ENCODE results near the gene WFIKKN2.
"Not testable (repeated sequence)": the region's sequence is repeated elsewhere in the genome, so short reads cannot be mapped to it uniquely, and the experiment has no call there.

Gene WFIKKN2

DNA sequence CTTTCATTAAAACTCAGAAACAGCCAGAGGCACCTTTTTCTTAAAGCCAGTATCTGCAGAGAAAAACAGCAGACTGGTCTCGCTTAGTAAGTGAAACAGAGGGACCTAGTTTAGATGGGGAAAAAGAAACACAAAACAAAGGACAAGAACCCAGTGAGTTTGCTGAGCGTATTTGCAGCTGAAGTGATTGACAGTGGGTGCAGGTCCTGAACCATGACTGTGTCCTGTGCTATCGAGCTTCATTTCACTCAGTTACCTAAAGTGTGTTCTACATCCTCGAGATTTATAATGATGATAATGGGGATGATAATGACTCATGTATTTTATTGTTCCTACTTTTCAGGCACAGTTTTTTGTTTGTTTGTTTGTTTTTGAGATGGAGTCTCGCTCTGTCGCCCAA lies 31.7 kb upstream of the WFIKKN2 start:
- H3K4me3 ChIP-seq (ENCODE audit: low read length) = no peak overlapping the region
- TF ChIP-seq, protein P1, sequence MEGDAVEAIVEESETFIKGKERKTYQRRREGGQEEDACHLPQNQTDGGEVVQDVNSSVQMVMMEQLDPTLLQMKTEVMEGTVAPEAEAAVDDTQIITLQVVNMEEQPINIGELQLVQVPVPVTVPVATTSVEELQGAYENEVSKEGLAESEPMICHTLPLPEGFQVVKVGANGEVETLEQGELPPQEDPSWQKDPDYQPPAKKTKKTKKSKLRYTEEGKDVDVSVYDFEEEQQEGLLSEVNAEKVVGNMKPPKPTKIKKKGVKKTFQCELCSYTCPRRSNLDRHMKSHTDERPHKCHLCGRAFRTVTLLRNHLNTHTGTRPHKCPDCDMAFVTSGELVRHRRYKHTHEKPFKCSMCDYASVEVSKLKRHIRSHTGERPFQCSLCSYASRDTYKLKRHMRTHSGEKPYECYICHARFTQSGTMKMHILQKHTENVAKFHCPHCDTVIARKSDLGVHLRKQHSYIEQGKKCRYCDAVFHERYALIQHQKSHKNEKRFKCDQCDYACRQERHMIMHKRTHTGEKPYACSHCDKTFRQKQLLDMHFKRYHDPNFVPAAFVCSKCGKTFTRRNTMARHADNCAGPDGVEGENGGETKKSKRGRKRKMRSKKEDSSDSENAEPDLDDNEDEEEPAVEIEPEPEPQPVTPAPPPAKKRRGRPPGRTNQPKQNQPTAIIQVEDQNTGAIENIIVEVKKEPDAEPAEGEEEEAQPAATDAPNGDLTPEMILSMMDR (IDR thresholded peaks at IDR 0.05; ENCODE audit: insufficient read depth, low read depth, low read length, missing control alignments) = no peak
- no peak for DNase-seq (ENCODE audit: low read depth)

DNA sequence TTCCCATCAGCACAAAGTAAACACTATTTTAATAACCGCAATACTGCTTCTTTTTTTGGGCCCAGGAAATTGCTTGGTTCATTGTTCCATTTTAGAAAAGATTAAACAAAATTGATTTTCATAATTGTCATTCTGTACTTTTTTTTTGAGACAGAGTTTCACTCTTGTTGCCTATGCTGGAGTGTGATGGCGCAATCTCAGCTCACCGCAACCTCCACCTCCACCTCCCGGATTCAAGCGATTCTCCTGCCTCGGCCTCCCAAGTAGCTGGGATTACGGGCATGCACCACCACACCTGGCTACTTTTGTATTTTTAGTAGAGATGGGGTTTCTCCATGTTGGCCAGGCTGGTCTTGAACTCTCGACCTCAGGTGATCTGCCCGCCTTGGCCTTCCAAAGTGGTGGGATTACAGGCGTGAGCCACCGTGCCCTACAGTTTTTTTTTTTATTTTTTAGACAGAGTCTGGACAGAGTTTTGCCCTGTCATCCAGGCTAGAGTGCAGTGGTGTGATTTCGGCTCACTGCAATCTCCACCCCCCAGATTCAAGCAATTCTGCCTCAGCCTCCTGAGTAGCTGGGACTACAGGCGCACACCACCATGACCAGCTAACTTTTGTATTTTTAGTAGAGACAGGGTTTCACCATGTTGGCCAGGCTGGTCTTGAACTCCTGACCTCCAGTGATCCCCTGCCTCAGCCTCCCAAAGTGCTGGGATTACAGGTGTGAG lies 30.5 kb upstream of the WFIKKN2 start:
- H3K4me3 ChIP-seq (ENCODE audit: low read length); DNase-seq (ENCODE audit: low read depth): not testable (repeated sequence)

DNA sequence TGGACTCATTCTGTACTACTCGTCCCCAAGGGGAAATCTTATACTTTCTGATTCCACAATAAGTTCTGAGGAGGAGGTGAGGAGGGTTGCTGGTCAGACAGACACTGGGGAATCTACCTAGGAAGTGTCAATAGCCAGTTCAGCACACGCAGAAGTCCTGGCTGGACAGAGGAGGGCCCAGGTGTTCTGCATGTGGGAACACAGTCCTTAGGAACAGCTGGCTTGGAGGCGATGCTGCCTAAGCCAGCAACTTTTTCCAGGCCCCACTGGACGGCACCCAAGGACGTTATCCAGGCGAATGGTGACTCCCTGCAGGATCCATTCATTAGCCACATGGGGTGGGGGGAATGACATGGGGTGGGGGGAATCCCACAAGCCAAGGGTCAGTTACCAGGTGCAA lies 29.9 kb upstream of the WFIKKN2 start:
- H3K4me3 ChIP-seq (ENCODE audit: low read length) = no peak overlapping the region
- TF ChIP-seq, protein P1 (IDR thresholded peaks at IDR 0.05; ENCODE audit: insufficient read depth, low read depth, low read length, missing control alignments) = no peak
- DNase-seq (ENCODE audit: low read depth) = no peak

DNA sequence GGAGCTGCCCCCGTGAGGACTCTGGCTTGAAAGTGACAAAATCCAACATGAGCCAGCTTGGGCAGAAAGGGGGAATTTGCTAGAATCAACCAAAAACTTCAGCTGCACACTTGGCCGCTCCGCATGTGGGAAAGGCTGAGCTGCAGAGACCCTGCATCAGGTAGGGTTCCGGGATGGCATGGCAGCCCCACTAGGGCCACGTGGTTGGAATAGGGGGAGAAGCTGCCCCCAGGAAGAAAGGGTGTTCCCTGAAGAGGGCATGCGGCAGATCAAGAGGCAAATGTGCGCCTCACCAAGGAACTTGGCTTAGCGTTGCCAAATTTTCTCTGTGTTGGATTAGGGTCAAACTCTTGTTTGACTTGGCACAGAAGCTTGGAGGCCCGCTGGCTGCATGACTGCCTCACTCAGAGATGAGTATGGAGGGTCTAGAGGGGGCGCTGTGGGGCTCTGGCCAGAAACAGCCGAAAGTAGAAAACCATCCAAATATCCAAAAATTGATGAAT lies 29.2 kb upstream of the WFIKKN2 start:
- no peak for DNase-seq (ENCODE audit: low read depth)
- no peak overlapping the region for H3K4me3 ChIP-seq (ENCODE audit: low read length)
- TF ChIP-seq, protein P1 (IDR thresholded peaks at IDR 0.05; ENCODE audit: insufficient read depth, low read depth, low read length, missing control alignments) = no peak

DNA sequence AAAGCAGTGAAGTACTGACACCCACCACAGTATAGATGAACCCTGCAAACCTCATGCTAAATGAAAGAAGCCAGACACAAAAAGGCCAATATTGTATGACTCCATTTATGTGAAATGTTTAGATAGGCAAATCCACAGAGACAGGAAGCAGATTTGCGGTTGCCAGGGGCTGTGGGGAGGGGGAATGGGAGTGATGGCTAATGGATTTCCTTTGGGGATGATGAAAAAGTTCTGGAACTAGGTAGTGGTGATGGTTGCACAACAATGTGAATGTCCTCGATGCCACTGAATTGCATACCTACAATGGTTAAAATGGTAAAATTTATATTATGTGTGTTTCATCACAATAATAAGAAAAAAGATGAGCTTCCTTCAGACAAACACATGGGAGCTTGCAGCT lies 28.4 kb upstream of the WFIKKN2 start:
- H3K4me3 ChIP-seq (ENCODE audit: low read length) = no peak overlapping the region
- no peak for DNase-seq (ENCODE audit: low read depth)
- TF ChIP-seq, protein P1 (IDR thresholded peaks at IDR 0.05; ENCODE audit: insufficient read depth, low read depth, low read length, missing control alignments) = no peak

DNA sequence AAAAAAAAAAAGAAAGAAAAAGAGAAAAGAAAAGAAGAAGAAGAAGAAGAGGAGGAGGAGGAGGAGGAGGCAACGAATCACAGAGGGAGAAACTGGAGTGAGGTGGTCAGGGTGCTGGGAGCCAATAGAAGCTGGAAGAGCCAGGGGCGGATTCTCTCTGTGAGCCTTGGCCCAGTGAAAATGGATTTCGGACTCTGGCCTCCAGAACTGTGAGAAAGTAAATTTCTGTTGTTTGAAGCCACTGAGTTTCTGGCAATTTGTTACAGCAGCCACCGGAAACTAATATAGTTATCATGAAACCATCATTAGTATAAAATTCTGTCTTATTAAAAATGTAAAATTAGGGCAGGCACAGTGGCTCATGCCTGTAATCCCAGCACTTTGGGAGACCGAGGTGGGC lies 27.7 kb upstream of the WFIKKN2 start:
- no peak for DNase-seq (ENCODE audit: low read depth)
- no peak overlapping the region for H3K4me3 ChIP-seq (ENCODE audit: low read length)
- TF ChIP-seq, protein P1 (IDR thresholded peaks at IDR 0.05; ENCODE audit: insufficient read depth, low read depth, low read length, missing control alignments) = no peak

DNA sequence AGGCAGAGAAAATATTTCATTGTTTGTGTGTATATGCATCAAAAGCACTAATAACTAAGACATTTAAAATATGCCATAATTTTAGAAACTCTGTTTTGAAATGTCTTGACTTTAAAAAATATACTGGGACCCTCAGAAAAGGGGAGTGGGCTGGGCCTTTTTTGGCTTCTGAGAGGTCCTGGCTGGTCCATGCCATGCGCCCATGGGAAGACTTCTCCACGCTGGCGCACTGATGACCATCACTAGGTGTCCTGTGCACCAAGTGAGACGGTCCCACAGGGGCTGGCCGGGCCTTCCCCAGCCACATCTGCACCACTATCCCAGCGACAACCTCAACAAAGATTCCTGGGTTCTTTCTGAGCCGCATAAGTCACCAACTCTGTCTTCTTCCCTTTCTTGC lies 27.0 kb upstream of the WFIKKN2 start:
- TF ChIP-seq, protein P1 (IDR thresholded peaks at IDR 0.05; ENCODE audit: insufficient read depth, low read depth, low read length, missing control alignments) = no peak
- no peak for DNase-seq (ENCODE audit: low read depth)
- H3K4me3 ChIP-seq (ENCODE audit: low read length) = no peak overlapping the region

All from epithelial cell of esophagus (primary cell).